Uterus (tissue), 2 donors: ENCODE data around the gene NPPC.

Source experiments
- POLR2A ChIP-seq, 2 donors: fragments of 450-650 bp; IDR thresholded peaks; one replicate each; pipeline ENCODE4 v1.6.1; 2016; ENCODE audit warnings: antibody characterized with exemption in 2 of 2, mild to moderate bottlenecking in 1 of 2, moderate library complexity in 1 of 2
- TF ChIP-seq, protein P1 (sequence below), 4 experiments: fragments of 200-600 bp in 2 of 4; fragments of 450-650 bp in 2 of 4; sonication (generic) in 2 of 4; IDR thresholded peaks; one replicate each; pipeline ENCODE4 v1.5.1; 2016 to 2019; ENCODE audit warnings: antibody characterized with exemption in 4 of 4, mild to moderate bottlenecking in 2 of 4, moderate library complexity in 1 of 4

DNA sequence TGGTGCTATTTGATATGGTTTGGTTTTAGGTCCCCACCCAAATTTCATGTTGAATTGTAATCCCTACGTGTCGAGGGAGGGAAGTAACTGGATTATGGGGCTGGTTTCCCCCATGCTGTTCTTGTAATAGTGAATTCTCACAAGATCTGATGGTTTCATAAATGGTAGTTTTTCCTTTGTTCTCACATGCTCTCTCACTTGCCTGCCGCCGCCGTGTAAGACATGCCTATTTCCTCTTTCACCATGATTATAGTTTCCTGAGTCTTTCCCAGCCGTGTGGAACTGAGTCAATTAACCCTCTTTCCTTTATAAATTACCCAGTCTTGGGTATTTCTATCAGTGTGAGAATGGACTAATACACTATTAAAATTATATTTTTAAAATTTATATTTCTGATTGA is 42.6 kb upstream of the NPPC start:
- TF ChIP-seq, protein P1, sequence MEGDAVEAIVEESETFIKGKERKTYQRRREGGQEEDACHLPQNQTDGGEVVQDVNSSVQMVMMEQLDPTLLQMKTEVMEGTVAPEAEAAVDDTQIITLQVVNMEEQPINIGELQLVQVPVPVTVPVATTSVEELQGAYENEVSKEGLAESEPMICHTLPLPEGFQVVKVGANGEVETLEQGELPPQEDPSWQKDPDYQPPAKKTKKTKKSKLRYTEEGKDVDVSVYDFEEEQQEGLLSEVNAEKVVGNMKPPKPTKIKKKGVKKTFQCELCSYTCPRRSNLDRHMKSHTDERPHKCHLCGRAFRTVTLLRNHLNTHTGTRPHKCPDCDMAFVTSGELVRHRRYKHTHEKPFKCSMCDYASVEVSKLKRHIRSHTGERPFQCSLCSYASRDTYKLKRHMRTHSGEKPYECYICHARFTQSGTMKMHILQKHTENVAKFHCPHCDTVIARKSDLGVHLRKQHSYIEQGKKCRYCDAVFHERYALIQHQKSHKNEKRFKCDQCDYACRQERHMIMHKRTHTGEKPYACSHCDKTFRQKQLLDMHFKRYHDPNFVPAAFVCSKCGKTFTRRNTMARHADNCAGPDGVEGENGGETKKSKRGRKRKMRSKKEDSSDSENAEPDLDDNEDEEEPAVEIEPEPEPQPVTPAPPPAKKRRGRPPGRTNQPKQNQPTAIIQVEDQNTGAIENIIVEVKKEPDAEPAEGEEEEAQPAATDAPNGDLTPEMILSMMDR (IDR thresholded peaks at IDR 0.05) = no peak
- no peak for TF ChIP-seq POLR2A (IDR thresholded peaks at IDR 0.05)
